GM19467 (cell line): ENCODE data around the gene SPATA7.

Experiments used
- ATAC-seq: cut with Tn5 transposase; IDR thresholded peaks from one replicate; pipeline ENCODE4 v1.9.1; 2021; ENCODE audit warnings: mild to moderate bottlenecking, moderate library complexity; ENCODE audit not compliant: unreplicated experiment

The SPATA7 gene

DNA sequence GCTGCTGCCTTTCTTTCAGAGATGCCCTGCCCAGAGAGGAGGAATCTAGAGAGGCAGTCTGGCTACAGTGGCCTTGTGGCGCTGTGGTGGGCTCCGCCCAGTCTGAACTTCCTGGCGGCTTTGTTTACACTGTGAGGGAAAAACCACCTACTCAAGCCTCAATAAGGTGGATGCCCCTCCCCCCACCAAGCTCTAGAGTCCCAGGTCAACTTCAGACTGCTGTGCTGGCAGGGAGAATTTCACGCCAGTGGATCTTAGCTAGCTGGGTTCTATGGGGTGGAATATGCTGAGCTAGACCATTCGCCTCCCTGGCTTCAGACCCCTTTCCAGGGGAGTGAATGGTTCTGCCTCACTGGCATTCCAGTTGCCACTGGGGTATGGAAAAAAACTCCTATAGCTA lies 25.6 kb downstream of the SPATA7 start:
- no peak for ATAC-seq

DNA sequence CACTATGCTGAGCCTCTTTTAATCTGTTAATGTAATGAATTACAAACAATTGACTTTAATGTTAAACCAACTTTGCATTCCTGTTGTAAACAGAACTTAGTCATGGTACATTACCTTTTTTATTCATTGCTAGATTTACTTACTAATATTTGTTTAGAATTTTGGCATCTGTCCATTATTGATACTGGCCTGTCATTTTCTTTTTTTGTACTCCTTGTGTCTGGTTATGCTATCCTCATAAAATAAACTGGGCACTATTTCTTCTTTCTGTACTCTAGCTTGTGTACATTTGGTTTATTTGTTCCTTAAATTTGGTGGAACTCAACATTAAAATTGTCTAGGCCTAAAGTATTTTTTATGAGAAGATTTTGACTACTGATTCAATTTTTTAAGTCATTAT lies 32.1 kb downstream of the SPATA7 start:
- no peak for ATAC-seq

DNA sequence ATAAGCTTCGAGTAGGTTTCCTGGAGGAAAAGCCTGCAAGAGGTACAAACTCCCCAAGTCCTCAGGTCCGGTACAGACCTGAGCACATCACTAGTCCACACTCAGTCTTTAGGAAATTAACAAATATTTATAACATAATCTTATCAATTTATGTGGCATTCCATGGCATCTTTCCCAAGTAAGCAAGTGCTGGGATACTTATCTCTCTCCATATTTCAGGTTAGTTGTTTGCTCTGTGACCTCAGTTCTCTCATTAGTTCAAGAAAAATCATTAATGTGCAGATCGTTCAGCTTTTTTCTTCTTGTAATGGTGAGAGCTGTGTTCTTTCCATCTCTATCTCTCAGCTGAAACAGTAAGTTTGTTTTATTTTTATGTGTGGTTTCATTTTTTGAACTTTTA lies 34.7 kb downstream of the SPATA7 start:
- no peak for ATAC-seq

DNA sequence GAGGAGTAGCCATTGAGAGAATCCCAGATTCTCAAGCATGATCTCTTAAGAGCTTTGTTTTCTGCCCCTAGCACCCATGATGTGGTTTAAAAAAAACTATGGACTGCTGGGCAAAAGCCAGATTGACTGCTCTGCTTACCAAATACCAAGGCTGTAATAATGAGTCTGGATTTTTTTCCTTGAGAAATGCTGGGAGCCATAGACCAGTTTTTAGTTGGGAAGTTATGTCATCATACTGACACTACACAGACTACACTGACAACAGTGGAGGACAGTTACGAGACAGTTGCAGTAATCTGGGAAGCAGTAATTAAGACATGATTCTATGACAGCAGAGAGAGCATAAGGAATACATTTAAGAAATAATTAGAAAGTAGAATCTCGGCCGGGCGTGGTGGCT lies 35.8 kb downstream of the SPATA7 start:
- ATAC-seq = no peak

DNA sequence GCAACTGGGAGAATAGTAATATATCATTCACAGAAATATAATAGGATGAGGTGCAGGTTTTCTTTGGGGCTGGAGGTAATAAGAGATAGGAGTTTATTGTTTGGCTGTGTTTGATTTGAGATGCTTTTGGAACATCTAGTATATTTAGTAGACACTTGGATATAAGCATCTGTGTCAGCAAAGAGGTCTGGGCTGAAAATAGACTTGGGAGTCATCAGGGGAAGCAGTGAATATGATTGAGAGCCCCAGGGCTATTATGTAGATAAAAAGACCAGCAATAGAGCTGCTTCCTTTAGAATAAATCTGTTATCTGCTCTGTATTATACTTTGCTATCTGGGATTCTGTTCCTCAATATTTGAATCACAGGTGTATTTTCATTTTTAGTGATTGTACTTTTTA lies 36.6 kb downstream of the SPATA7 start:
- no peak for ATAC-seq

DNA sequence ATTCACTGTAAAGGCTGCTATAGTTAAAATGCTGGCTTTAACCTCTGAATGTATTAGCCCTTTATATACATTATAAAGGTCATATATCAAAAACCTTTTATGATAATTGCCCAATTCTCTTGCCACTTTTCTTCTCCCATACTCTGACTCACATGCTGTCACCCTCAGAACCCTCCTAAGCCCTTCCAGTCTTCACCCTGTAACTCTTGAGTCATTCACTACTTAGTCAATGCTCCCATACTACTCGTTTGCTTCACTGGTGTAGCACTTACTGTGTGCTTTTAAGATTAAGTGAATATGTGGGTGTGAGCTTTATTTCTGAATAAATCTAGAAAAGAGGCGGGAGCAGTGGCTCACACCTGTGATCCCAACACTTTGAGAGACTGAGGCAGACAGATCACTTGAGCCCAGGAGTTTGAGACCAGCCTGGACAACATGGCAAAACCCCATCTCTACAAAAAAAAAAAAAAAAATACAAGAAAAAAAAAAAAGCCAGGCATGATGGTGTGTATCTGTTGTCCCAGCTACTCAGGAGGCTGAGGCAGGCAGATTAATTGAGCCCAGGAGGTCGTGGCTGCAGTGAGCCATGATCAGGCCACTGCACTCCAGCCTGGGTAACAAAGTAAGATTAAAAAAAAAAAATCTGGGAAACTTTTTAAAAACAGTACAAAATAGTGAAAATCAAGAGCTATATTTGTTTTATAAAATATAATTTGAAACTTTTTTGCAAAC lies 37.6 kb downstream of the SPATA7 start:
- no peak for ATAC-seq

DNA sequence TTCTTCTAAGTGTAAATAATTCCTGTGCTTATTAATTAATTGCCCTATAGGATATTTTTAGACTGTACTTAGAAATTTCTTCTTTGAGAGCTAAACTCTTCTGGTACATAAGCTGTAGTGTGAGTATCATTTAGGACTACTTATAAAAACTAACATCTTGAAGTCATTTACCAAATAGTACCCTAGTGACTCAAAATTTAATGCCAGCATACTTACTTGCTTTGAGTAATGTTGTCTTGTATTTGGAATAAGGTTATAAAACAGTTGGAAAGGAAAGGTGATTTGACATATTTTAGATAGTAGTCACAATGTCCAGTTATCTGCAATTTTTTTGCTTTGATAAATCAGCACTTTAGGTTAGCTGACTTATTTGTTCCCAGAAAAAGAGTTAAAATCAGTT lies 39.1 kb downstream of the SPATA7 start:
- no peak for ATAC-seq

DNA sequence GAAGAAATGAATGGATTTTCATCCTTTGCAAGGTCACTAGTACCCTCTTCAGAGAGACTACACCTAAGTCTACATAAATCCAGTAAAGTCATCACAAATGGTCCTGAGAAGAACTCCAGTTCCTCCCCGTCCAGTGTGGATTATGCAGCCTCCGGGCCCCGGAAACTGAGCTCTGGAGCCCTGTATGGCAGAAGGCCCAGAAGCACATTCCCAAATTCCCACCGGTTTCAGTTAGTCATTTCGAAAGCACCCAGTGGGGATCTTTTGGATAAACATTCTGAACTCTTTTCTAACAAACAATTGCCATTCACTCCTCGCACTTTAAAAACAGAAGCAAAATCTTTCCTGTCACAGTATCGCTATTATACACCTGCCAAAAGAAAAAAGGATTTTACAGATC lies 40.8 kb downstream of the SPATA7 start:
- no peak for ATAC-seq

DNA sequence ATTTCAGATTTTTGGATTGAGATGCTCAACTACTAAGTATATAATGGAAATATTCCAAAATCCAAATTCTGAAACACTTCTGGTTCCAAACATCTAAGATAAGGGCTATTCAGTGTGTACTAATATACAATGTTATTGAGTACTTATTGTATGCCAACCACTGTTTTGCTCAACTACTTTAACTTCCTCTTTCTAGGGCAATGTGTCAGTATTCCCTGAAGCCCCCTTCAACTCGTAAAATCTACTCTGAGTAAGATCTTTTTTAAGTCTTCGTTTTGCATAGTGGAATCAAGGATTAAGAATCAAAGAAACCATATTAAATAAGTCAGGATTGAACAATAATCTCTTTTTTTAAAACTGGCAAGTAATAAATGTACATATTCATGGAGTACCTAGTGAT lies 45.5 kb downstream of the SPATA7 start:
- ATAC-seq = no peak

DNA sequence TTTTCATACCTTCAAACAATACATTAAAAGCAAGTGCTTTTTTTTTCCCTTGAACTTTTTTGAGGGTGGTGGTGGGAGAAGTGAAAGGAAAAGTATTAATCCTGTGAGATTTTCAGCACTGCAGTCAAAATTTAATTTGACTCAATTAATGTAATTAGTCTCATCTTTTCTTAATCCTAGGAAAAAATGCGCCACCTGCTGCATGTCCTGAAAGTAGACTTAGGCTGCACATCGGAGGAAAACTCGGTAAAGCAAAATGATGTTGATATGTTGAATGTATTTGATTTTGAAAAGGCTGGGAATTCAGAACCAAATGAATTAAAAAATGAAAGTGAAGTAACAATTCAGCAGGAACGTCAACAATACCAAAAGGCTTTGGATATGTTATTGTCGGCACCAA lies 52.2 kb downstream of the SPATA7 start:
- no peak for ATAC-seq

DNA sequence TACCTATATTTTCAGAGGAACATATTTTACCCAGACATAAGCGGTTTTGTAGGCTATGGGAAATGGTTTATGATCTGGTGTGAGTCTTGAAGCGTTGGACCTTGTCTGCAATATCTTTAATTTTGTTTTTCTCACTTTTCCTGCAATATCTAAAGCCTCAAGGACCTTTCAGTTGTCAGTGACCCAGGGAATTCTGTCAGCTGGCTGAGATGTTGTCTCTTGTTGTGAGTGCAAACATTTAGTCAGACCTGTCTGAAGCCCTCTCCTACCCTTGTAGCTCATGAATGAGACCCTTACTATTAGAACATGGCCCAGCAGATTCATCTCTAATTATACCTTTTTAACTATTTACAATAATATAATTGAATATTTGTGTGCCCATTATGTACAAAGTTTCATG lies 53.6 kb downstream of the SPATA7 start:
- ATAC-seq = no peak

DNA sequence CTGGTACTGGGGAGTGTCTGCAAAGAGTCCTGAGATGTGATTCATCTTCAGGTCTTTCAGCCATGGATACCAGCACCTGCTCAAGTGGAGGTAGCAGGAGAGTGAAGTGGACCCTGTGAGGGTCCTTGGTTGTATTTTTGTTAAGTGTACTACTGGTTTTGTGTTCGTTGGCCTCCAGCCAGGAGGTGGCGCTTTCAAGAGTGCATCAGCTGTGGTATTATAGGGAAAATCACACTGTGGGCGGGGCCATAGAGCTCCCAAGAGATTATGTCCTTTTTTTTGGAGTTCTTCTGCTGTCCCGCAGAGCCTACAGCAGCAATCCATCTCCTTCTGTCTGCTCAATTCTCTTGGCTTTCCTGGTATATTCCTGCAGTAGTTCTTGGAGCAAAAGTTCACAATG lies 66.8 kb downstream of the SPATA7 start:
- no peak for ATAC-seq

DNA sequence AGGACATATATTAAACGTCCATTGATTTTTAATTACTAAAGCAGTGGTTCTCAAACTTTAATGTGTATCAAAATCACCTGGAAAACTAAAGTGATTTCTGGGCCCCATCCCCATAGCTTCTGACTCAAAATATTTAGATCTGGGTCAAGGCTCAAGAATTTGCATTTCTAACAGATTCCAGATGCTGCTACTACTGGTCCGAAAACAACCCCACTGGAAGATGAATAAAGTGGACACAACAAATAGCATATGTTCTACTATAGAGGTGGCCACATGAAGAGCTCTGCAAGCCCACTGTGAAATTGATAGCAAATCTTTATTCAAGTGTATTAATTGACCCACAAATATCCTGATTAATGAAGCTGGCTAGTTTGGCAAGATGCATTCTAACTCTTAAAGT lies 69.4 kb downstream of the SPATA7 start:
- no peak for ATAC-seq

DNA sequence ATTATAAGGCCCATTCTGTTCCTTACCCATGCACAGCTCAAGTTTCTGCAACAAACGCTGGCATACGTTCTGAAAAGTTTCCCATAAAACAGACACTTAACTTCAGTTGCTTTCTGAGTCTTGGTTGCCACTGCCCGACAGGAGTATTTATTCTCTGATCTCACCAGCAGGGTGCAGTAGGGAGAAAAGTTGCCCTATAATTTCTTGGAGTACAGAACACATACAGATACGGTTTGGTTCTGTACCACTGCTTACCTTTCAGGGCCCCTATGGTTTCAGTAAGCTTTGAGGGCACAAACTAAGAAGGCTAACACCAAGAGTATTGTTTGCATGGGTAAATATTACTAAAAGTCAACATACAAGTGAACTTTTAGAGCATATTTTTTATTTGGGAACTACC lies 77.9 kb downstream of the SPATA7 start:
- no peak for ATAC-seq

DNA sequence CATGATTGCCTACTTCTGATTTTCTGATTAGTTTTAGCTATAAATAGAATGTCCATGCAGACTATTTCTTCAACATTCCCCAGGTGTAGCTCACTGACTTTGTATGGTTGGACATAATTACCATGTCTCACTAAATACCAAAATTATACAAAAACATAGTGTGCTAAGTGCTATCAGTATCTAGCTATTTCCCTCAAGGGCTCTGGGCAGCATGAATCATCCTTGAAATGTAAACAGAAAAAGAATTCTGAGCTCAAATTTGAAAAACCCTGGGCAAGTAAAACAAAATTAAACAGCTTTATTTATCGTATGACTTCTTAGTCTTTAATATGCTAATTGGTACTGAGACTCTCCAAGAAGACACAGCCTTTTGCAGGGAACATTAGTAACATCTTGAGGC lies 82.9 kb downstream of the SPATA7 start:
- no peak for ATAC-seq

DNA sequence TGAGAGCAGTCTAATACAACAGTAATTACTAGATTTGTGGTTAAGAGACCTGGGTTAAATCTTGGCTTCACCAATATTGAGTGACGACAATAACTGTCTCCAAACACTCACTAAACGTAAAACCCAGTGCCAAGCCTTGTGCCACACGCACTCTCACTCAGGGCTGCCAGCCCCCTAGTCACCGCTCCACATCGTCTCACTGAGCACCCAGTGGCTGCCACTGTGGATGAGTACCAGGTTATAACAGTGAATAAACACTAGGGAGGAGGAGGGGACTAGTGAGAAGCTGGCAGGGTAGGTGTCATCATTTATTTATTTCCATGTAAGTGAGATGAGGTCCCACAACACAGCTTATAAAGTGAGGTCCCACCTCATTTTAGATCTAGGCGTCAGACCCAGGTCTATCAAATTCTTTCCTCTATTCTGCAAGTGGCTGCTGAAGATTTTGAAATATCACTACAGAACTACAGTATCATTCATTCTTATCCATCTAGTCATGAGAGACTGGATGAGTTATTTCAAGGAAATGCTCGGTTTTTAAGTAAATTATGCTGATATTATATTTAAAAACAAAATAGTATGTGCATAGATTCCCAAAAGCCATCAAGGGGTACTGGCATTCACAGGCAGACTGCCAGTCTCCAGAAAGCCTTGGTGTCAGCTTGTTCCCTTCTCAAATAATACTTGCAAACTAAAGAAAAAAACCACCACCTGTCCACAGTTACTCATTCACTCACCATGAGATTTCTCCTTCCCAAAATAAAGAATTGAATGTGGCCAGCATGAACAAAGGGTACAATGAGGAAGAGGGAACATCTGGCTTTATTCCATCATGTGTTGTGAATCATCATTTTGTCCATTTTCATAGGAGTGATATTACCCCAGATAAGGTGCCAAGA lies 85.3 kb downstream of the SPATA7 start:
- no peak for ATAC-seq

DNA sequence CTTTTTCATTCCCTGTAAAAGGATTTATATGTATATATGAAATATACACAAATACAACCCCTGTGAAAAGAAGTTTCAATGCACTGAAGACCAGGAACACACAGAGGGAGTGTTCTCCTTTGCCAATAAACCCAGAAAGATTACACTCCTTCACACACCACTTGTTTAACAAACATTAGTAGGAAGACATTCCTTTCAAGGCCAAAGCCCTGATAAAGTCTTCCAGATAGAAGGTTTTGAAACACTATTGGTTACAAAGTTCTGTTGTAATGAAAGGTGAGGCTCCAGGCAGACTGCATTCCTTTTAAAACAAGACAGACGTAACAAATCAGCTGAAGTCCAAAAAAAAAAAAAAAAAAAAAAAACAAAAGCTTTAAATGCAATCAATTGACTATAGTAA lies 88.3 kb downstream of the SPATA7 start:
- ATAC-seq = no peak

DNA sequence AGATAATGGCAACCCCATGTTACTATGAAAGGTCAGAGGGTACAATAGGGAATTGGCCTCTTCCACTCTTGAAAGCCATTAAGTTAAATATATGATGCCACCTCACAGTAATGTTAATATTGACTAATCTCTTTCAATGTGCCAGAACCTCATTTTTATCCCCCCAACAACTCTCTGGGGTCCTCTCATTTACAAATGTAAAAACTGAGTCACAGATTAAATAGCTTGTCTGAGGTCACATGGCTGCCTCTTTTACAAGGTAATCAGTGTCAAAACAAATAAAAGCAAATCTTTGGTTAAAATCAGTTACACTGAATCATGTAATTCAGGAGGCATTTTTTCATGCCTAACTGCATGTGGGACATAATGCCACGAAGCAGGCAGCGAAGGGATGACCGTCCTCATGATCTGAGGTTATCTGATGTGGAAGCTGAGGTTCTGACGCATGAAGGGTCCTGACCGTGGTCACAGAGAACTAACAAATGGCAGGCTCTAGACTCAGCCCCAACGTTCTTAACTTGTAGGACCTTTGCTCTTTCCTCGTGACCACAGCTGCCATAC lies 90.8 kb downstream of the SPATA7 start:
- ATAC-seq = no peak

DNA sequence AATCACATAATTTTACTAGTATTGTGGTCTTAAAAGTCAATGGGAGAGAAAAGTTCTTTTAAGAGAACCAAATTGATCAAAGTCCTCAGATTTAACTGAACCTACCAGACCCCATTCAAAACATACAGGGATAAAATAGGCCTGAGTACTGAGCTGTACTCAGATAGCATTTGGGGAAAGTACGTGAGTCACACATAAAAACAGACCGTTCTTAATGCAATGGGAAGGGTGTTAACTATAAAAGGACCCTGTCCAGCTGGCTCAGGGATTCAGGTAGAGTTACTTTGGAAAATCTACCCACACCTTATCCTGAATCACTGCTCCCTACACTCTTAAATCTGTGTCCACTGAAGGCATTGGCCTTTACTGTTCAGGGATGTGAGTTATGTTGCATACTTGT lies 91.4 kb downstream of the SPATA7 start:
- ATAC-seq = no peak

DNA sequence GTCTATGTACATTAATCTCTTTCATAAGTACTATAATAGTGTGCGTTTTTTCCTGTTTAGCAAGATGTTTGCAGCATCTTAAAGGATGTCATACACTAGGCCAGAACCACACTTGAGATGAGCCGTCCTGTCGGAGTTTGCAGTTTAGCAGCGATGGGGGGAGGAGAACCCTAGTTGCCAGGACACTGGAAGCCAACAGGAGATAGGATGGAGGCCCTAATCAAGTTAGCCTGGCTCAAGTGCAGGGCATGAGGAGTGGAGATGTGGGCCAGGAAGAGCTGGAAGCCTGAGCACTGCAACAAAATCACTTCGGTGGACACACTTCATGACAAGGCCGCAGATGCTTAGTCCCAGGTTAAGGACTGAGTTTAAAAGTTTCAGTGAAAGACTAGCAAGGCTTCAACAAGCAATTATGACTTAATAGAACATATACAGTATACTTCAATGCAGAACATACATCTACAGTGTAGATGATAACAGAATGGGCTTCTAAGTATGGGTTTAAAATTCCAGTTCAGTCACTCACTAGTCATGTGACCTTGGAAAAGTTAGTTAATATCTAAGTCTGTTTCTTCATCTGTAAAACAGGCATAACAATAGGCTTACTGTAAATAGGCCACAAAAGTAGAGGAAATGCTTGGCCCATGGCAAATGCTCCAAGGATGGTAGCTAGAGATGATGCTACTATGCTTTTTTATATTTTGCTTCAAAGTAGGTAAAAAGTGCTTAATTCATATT lies 92.2 kb downstream of the SPATA7 start:
- no peak for ATAC-seq

DNA sequence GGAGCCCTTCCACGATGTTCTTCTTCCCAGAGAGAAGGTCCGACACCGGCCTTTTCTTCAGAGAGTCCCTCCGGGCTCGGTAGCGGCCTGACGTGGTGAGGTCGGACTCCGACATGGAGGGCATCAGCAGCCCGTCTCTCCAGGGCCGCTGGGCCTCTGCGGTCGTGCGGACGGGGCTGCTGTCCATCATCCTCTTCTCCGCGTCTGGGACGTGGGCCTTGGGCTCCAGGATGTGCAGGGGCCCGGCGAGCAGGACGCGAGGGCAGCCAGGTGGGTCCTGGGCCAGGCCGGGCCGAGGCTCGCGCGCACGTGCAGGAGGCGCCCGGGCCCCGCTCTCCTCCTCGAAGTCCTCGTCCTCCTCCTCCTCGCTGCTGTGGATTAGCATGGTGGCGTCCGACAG lies 93.5 kb downstream of the SPATA7 start:
- ATAC-seq = no peak
